Hematopoietic multipotent progenitor cell treated with erythropoietin and hydrocortisone succinate and interleukin-3 and kit ligand, for 4 days (in vitro differentiated cells): Measurements from ENCODE around the gene DYSF.

Experiments
- DNase-seq: peaks from one replicate; pipeline ENCODE4 v3.0.0-alpha.2; 2015

The DYSF gene

GRCh38 chr2:71662665-71663394, 209.5 kb downstream of the DYSF start:
- no peak for DNase-seq

- DNase-seq: no peak
Observed at GRCh38 chr2:71664161-71664560, 210.8 kb downstream of the DYSF start.

- DNase-seq: no peak
Observed at GRCh38 chr2:71665168-71666093, 212.1 kb downstream of the DYSF start.

GRCh38 chr2:71666094-71666474, 212.7 kb downstream of the DYSF start:
- DNase-seq: no peak

- DNase-seq: no peak
Observed at GRCh38 chr2:71667256-71668182, 214.2 kb downstream of the DYSF start.

- no peak for DNase-seq
Observed at GRCh38 chr2:71668326-71669057, 215.1 kb downstream of the DYSF start.

- no peak for DNase-seq
Observed at GRCh38 chr2:71669058-71669456, 215.7 kb downstream of the DYSF start.

- no peak for DNase-seq
Observed at GRCh38 chr2:71669628-71670429, 216.5 kb downstream of the DYSF start.

- no peak for DNase-seq
Observed at GRCh38 chr2:71670430-71670795, 217.1 kb downstream of the DYSF start.

- no peak for DNase-seq
Observed at GRCh38 chr2:71671203-71671854, 218.0 kb downstream of the DYSF start.

GRCh38 chr2:71671895-71672825, 218.8 kb downstream of the DYSF start:
- DNase-seq: no peak

- no peak for DNase-seq
Observed at GRCh38 chr2:71672826-71673795, 219.8 kb downstream of the DYSF start.

GRCh38 chr2:71674158-71674851, 220.9 kb downstream of the DYSF start:
- DNase-seq: no peak

GRCh38 chr2:71675296-71675695, 221.9 kb downstream of the DYSF start:
- DNase-seq: no peak

- no peak for DNase-seq
Observed at GRCh38 chr2:71678874-71679273, 225.5 kb downstream of the DYSF start.

- DNase-seq: no peak
Observed at GRCh38 chr2:71679491-71679890, 226.1 kb downstream of the DYSF start.

GRCh38 chr2:71680925-71681324, 227.6 kb downstream of the DYSF start:
- no peak for DNase-seq

GRCh38 chr2:71681626-71682025, 228.3 kb downstream of the DYSF start:
- DNase-seq: no peak
